A549 (cell line): ENCODE measurements around the gene FAM228A.

Source experiments
- CTCF ChIP-seq: fragments of >200 bp; sonication (Bioruptor Twin); formaldehyde crosslinking; IDR thresholded peaks from 3 replicates; pipeline ENCODE4 v1.5.1; 2016
- EP300 ChIP-seq, 2 experiments: fragments of >200 bp; sonication (Bioruptor Twin); formaldehyde crosslinking; IDR thresholded peaks; 2 replicates in 1 of 2; 3 replicates in 1 of 2; pipeline ENCODE4 v1.6.1; 2016 to 2017
- REST ChIP-seq: fragments of 200-600 bp; sonication (generic); IDR thresholded peaks from 2 replicates; pipeline ENCODE4 v1.6.1; 2016; ENCODE audit warnings: antibody characterized with exemption, mild to moderate bottlenecking, moderate library complexity
- RFX5 ChIP-seq: fragments of 450-650 bp; IDR thresholded peaks from 2 replicates; pipeline ENCODE4 v1.7.1; 2014; ENCODE audit warnings: antibody characterized with exemption, mild to moderate bottlenecking, moderate library complexity

- TF ChIP-seq RFX5: no peak
- no peak for TF ChIP-seq CTCF
- TF ChIP-seq REST: no peak
- no peak for TF ChIP-seq EP300 (IDR thresholded peaks at IDR 0.05)
Observed at GRCh38 chr2:24208490-24208889, 33.6 kb downstream of the FAM228A start.
